GM18498 (cell line): ENCODE data around the gene STON1.
"Not testable (repeated sequence)": the region's sequence is repeated elsewhere in the genome, so short reads cannot be mapped to it uniquely, and the experiment has no call there.

Experiments used
- ATAC-seq: cut with Tn5 transposase; IDR thresholded peaks from one replicate; pipeline ENCODE4 v1.9.1; 2021; ENCODE audit warnings: mild to moderate bottlenecking, moderate library complexity; ENCODE audit not compliant: unreplicated experiment

The STON1 gene

GRCh38 chr2:48613211-48613610 lies 83.3 kb downstream of the STON1 start:
- no peak for ATAC-seq

- not testable (repeated sequence) for ATAC-seq
Observed at GRCh38 chr2:48614581-48614980, 84.6 kb downstream of the STON1 start.

- ATAC-seq, result no peak
Observed at GRCh38 chr2:48617618-48618017, 87.7 kb downstream of the STON1 start, which contains the start of gene GTF2A1L. Gene GTF2A1L, plus strand, starts transcription at chr2:48617856. Its CDS starts 19 bp downstream, at chr2:48617875.

- no peak for ATAC-seq
Observed at GRCh38 chr2:48619526-48619925, 89.6 kb downstream of the STON1 start.

GRCh38 chr2:48620604-48621003 lies 90.7 kb downstream of the STON1 start:
- ATAC-seq, result no peak

- not testable (repeated sequence) for ATAC-seq
Observed at GRCh38 chr2:48622691-48623090, 92.7 kb downstream of the STON1 start.

GRCh38 chr2:48624696-48625095 lies 94.7 kb downstream of the STON1 start:
- no peak for ATAC-seq

GRCh38 chr2:48626047-48626446 lies 96.1 kb downstream of the STON1 start:
- no peak for ATAC-seq

GRCh38 chr2:48633143-48633542 lies 103.2 kb downstream of the STON1 start:
- ATAC-seq, result no peak

GRCh38 chr2:48635786-48636185 lies 105.8 kb downstream of the STON1 start:
- ATAC-seq, result no peak

GRCh38 chr2:48638261-48638660 lies 108.3 kb downstream of the STON1 start:
- ATAC-seq, result no peak
